HepG2 (cell line): Measurements from ENCODE around the gene NUP153. TPM values are rescaled to one million over a fixed set of nuclear protein-coding genes. Genes with fewer than 3 reads are reported as not detected.

Source experiments
- CERS6 ChIP-seq: sonication (generic); formaldehyde crosslinking; IDR thresholded peaks from 2 replicates; pipeline ENCODE4 v1.5.0; 2020; ENCODE audit warnings: missing genetic modification reagents
- KDM2A ChIP-seq: sonication (generic); formaldehyde crosslinking; IDR thresholded peaks from 2 replicates; pipeline ENCODE4 v1.4.0; 2020; ENCODE audit warnings: low read depth, missing genetic modification reagents, borderline replicate concordance
- MTA1 ChIP-seq: sonication (generic); formaldehyde crosslinking; IDR thresholded peaks from 2 replicates; pipeline ENCODE4 v1.4.0; 2020; ENCODE audit warnings: missing genetic modification reagents, mild to moderate bottlenecking, borderline replicate concordance
- MYPOP ChIP-seq: sonication (generic); formaldehyde crosslinking; IDR thresholded peaks from 2 replicates; pipeline ENCODE4 v1.8.1; 2023; ENCODE audit warnings: mild to moderate bottlenecking, moderate library complexity, missing genetic modification reagents
- NBN ChIP-seq: fragments of 450-650 bp; conservative IDR thresholded peaks from 2 replicates; pipeline ENCODE4 v1.6.1; 2017
- NCOR1 ChIP-seq: fragments of 200-600 bp; sonication (generic); IDR thresholded peaks from 2 replicates; pipeline ENCODE4 v1.7.0; 2017; ENCODE audit warnings: antibody characterized with exemption, low read length, borderline replicate concordance
- PRDM15 ChIP-seq: sonication (generic); formaldehyde crosslinking; IDR thresholded peaks from 2 replicates; pipeline ENCODE4 v1.4.0; 2020; ENCODE audit warnings: missing genetic modification reagents
- ZNF276 ChIP-seq: sonication (generic); formaldehyde crosslinking; IDR thresholded peaks from 2 replicates; pipeline ENCODE4 v1.4.0; 2020; ENCODE audit warnings: mild to moderate bottlenecking, low read depth, missing genetic modification reagents
- ZNF331 ChIP-seq: sonication (generic); formaldehyde crosslinking; IDR thresholded peaks from 2 replicates; pipeline ENCODE4 v1.4.0; 2020; ENCODE audit warnings: missing genetic modification reagents
- ZNF792 ChIP-seq: IDR thresholded peaks from 2 replicates; pipeline ENCODE4 v1.6.1; 2016
- polyA plus RNA-seq, 8 experiments: library from polyadenylated mRNA; depleted of rRNA in 3 of 8; stranded (reverse) in 7 of 8; unstranded in 1 of 8; fragments of >200 nt; fragmentation: Illumina TruSeq in 4 of 8; extraction: Trizol in 4 of 8; gene quantifications; 2 replicates each; pipeline versions ENCODE4 v1.2.1 to v1.2.3, GENCODE V29; 2011 to 2016; ENCODE audit warnings: low read depth in 4 of 8, missing spikeins in 1 of 8, mixed read lengths in 1 of 8; ENCODE audit not compliant: insufficient read depth in 1 of 8
- total RNA-seq, 5 experiments: library from RNA; depleted of rRNA; stranded (reverse); fragments of >200 nt; fragmentation: Illumina TruSeq; extraction: Trizol; gene quantifications; 2 replicates each; pipeline ENCODE4 v1.2.3, GENCODE V29; 2016; ENCODE audit warnings: low read depth in 1 of 5
- TF ChIP-seq, protein P1 (sequence below), 2 experiments: sonication (generic) in 1 of 2; formaldehyde crosslinking in 1 of 2; IDR thresholded peaks; 2 replicates each; pipeline versions ENCODE4 v1.4.0 to v1.6.1; 2016 to 2020; ENCODE audit warnings: borderline replicate concordance in 1 of 2, low read depth in 1 of 2, mild to moderate bottlenecking in 1 of 2, missing genetic modification reagents in 1 of 2
- TF ChIP-seq, protein P2 (sequence below): sonication (generic); formaldehyde crosslinking; IDR thresholded peaks from 2 replicates; pipeline ENCODE4 v1.4.0; 2020; ENCODE audit warnings: missing genetic modification reagents, mild to moderate bottlenecking, borderline replicate concordance

NUP153 gene
- total and polyA plus RNA-seq, 2 of the 13 experiments (the other 11 are each of a cell fraction or from before 2014, with no cell fraction given), result 29.8 to 55.2 TPM

- TF ChIP-seq, protein P1, sequence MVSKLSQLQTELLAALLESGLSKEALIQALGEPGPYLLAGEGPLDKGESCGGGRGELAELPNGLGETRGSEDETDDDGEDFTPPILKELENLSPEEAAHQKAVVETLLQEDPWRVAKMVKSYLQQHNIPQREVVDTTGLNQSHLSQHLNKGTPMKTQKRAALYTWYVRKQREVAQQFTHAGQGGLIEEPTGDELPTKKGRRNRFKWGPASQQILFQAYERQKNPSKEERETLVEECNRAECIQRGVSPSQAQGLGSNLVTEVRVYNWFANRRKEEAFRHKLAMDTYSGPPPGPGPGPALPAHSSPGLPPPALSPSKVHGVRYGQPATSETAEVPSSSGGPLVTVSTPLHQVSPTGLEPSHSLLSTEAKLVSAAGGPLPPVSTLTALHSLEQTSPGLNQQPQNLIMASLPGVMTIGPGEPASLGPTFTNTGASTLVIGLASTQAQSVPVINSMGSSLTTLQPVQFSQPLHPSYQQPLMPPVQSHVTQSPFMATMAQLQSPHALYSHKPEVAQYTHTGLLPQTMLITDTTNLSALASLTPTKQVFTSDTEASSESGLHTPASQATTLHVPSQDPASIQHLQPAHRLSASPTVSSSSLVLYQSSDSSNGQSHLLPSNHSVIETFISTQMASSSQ (IDR thresholded peaks at IDR 0.05; ENCODE audit: low read depth), result no peak
- TF ChIP-seq, protein P1 (CRISPR knock-in tag; IDR thresholded peaks at IDR 0.05; ENCODE audit: borderline replicate concordance), result no peak
- TF ChIP-seq ZNF792 (CRISPR knock-in tag) (no peak), NCOR1 (no peak), MTA1 (CRISPR knock-in tag) (no peak), PRDM15 (CRISPR knock-in tag) (no peak), MYPOP (CRISPR knock-in tag) (no peak), NBN (no peak), ZNF331 (CRISPR knock-in tag) (0 out of 2 replicates have a peak, but pooled peaks have one; percentile 8), KDM2A (no peak), ZNF276 (CRISPR knock-in tag) (peak; percentile 53; the same call in 1 of the 2 replicates), CERS6 (CRISPR knock-in tag) (no peak)
- TF ChIP-seq, protein P2, sequence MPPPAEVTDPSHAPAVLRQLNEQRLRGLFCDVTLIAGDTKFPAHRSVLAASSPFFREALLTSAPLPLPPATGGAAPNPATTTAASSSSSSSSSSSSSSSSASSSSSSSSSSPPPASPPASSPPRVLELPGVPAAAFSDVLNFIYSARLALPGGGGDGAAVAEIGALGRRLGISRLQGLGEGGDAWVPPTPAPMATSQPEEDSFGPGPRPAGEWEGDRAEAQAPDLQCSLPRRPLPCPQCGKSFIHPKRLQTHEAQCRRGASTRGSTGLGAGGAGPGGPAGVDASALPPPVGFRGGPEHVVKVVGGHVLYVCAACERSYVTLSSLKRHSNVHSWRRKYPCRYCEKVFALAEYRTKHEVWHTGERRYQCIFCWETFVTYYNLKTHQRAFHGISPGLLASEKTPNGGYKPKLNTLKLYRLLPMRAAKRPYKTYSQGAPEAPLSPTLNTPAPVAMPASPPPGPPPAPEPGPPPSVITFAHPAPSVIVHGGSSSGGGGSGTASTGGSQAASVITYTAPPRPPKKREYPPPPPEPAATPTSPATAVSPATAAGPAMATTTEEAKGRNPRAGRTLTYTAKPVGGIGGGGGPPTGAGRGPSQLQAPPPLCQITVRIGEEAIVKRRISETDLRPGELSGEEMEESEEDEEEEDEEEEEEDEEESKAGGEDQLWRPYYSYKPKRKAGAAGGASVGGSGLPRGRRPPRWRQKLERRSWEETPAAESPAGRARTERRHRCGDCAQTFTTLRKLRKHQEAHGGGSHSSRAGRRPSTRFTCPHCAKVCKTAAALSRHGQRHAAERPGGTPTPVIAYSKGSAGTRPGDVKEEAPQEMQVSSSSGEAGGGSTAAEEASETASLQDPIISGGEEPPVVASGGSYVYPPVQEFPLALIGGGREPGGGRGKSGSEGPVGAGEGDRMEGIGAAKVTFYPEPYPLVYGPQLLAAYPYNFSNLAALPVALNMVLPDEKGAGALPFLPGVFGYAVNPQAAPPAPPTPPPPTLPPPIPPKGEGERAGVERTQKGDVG, result no peak
These were observed 37.5 kb upstream of the NUP153 start (continued) for GRCh38 chr6:17744019-17744756.
